Pancreas (tissue), 10 donors: Measurements from ENCODE around the gene CMKLR1. TPM values are rescaled to one million over a fixed set of nuclear protein-coding genes. Genes with fewer than 3 reads are reported as not detected.

Experiments
- ATAC-seq, 4 donors: fragments of 200-7000 bp; cut with Tn5 transposase; one replicate each; pipeline versions ENCODE4 v1.8.0 to v1.9.1; 2020; ENCODE audit warnings: mild to moderate bottlenecking in 4 of 4, moderate library complexity in 4 of 4
- DNase-seq, 6 donors: peaks; one replicate each; pipeline ENCODE4 v3.0.0-alpha.2; 2020
- FAIRE-seq: peaks from 2 replicates; lab custom pipeline; 2012; peaks lifted over from hg19 to GRCh38; lab: Jason Lieb, UNC
- H3K27ac ChIP-seq, 4 donors: fragments of 200-600 bp; sonication (generic); 1 replicate in 3 of 4; 2 replicates in 1 of 4; pipeline versions ENCODE4 v1.5.0 to v1.8.0; 2020
- H3K27me3 ChIP-seq, 4 donors: fragments of 200-600 bp; one replicate each; pipeline ENCODE4 v1.8.0; 2021
- H3K36me3 ChIP-seq, 3 donors: fragments of 200-600 bp; sonication (generic) in 1 of 3; one replicate each; pipeline versions ENCODE4 v1.5.0 to v1.8.0; 2020 to 2021
- H3K4me1 ChIP-seq, 3 donors: fragments of 200-600 bp; one replicate each; pipeline ENCODE4 v1.8.0; 2021
- H3K4me3 ChIP-seq, 4 donors: fragments of 200-600 bp; sonication (generic) in 2 of 4; one replicate each; pipeline versions ENCODE4 v1.5.0 to v1.8.0; 2020 to 2021
- H3K9me3 ChIP-seq, 4 donors: fragments of 200-600 bp; one replicate each; pipeline ENCODE4 v1.8.0; 2021
- WGBS, 2 donors: extraction: QIAGEN DNeasy Blood & Tissue Kit; methylation state at CpG; one replicate each; pipeline ENCODE4 v1.1.7; 2013; 5-methylcytosine and 5-hydroxymethylcytosine counted together
- intact Hi-C, 3 donors: fragments of 100-400 bp; cut with DNase I; formaldehyde crosslinking; loops; one replicate each; pipeline versions ENCODE4 v1.11.1 to v1.14.2; 2022
- polyA plus RNA-seq, 2 donors: library from polyadenylated mRNA; stranded (reverse); fragments of 200-250 nt; gene quantifications; one replicate each; pipeline ENCODE4 v1.2.3, GENCODE V29; 2013
- total RNA-seq, 6 donors: library from RNA; stranded (reverse); fragmentation: NEBNext Ultra II Directional in 4 of 6; extraction: Animal tissue kit (Norgen Biotek cat#: 25700) in 4 of 6; gene quantifications; one replicate each; pipeline versions ENCODE4 v1.2.1 to v1.2.4, GENCODE V29; 2021 to 2023
- TF ChIP-seq, protein P1 (sequence below), 4 donors: fragments of 200-600 bp; sonication (generic) in 3 of 4; IDR thresholded peaks; one replicate each; pipeline versions ENCODE4 v1.5.0 to v1.8.0; 2021; ENCODE audit warnings: antibody characterized with exemption in 4 of 4
- donor health status: healthy with polysubstance abuse.
- donor health status: DM: no; HTN: no; CAD: no; lungs with moderate emphysema.
- donor health status: DM: no; HTN: no; CAD: no.
- donor health status: control.
- donor health status: control.
- donor health status: Bipolar disorder and iron deficiency.
- donor health status: DM: yes; HTN: yes; CAD: no.
- donor health status: DM: no; HTN: no; CAD: no.
- donor health status: DM: no; HTN: no; CAD: no.
- donor health status: DM: yes; HTN: yes; CAD: no.

The CMKLR1 gene
- total and polyA plus RNA-seq, 8 donors = 0.95 to 7.4 (median 1.4) TPM

DNA sequence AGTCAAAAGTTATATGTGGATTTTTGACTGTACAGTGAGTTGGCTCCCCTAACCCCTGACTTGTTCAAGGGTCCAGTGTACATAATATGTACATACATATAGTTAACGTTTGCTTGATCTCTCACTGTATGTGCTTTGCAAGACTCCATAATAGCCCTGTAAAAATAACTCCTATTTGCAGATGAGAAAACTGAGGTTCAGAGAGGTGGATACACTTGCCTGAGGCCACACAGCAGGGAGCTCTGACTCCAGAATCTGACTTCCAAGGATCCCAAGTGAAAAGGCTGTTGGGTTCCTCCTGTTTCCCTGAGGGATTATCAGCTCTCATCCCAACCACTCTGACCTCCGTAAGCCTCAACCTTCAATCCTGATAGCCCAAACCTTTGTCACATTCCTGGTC, 41.7 kb downstream of the CMKLR1 start:
- ATAC-seq (no peak), DNase-seq (peak in 1 of 6 donors; percentile 0), FAIRE-seq (no peak)
- WGBS, 2 donors = 58 to 62% methylated on average over 2 of the region's 2 CpGs
- intact Hi-C loops = no loop called here
- Histone ChIP-seq H3K36me3 (no peaks in the 10 kb centered on the region), H3K27ac (no peak overlapping the region), H3K4me3 (no peak overlapping the region), H3K4me1 (no peaks in the 10 kb centered on the region), H3K9me3 (no peaks in the 10 kb centered on the region), H3K27me3 (no peaks in the 10 kb centered on the region)
- TF ChIP-seq, protein P1, sequence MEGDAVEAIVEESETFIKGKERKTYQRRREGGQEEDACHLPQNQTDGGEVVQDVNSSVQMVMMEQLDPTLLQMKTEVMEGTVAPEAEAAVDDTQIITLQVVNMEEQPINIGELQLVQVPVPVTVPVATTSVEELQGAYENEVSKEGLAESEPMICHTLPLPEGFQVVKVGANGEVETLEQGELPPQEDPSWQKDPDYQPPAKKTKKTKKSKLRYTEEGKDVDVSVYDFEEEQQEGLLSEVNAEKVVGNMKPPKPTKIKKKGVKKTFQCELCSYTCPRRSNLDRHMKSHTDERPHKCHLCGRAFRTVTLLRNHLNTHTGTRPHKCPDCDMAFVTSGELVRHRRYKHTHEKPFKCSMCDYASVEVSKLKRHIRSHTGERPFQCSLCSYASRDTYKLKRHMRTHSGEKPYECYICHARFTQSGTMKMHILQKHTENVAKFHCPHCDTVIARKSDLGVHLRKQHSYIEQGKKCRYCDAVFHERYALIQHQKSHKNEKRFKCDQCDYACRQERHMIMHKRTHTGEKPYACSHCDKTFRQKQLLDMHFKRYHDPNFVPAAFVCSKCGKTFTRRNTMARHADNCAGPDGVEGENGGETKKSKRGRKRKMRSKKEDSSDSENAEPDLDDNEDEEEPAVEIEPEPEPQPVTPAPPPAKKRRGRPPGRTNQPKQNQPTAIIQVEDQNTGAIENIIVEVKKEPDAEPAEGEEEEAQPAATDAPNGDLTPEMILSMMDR (IDR thresholded peaks at IDR 0.05) = no peak

DNA sequence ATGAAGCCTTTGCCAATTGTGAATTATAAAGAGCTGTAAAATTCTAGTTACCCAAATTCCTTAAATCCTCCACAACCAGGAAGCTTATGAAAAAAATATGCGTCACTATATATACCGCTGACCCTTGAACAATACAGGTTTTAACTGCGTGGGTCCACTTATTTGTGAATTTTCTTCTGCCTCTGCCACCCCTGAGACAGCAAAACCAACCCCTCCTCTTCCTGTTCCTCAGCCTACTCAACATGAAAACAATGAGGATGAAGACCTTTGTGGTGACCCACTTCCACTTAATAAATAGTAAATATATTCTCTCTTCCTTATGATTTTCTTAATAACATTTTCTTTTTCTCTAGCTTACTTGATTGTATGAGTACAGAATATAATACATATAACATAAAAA, 42.2 kb downstream of the CMKLR1 start:
- ATAC-seq = no peak

DNA sequence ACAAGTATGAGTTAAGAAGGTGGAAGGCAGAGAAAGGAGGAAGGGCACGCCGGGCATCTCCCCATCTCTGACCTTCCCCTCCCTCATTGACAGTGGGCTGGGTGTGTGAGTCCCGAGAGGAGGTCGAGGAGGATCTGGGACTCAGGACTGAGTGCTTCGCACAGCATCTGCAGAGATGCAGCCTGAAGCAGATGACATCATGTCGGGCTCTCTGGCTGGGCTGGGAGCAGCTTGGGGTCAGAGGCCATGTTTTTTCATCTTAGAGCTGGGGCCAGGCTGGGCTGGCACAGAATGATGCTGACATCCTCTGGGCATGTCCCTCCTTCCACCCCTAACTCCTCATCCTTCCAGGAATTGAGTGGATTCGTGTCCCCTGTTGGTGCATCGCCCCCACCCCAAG, 43.5 kb downstream of the CMKLR1 start:
- intact Hi-C loops = no loop called here
- no peaks in the 10 kb centered on the region for H3K9me3 ChIP-seq
- DNase-seq (peak in 1 of 6 donors; percentile 32), ATAC-seq (no peak), FAIRE-seq (no peak)
- H3K27ac ChIP-seq = no peak overlapping the region
- TF ChIP-seq, protein P1 (IDR thresholded peaks at IDR 0.05) = no peak
- no peak overlapping the region for H3K4me3 ChIP-seq
- H3K27me3 ChIP-seq = no peaks in the 10 kb centered on the region
- no peaks in the 10 kb centered on the region for H3K36me3 ChIP-seq
- no peaks in the 10 kb centered on the region for H3K4me1 ChIP-seq
- WGBS, 2 donors = 44 to 57% methylated on average over 8 of the region's 8 CpGs

More for the DNA sequence above, 42.2 kb downstream of the CMKLR1 start:
- no peak for DNase-seq
- H3K27ac ChIP-seq = no peak overlapping the region
- FAIRE-seq = no peak
- TF ChIP-seq, protein P1 (IDR thresholded peaks at IDR 0.05) = no peak
- no peaks in the 10 kb centered on the region for H3K36me3 ChIP-seq
- H3K9me3 ChIP-seq = no peaks in the 10 kb centered on the region
- intact Hi-C loops = no loop called here
- WGBS, 2 donors = 56 to 65% methylated on average over 3 of the region's 3 CpGs
- no peaks in the 10 kb centered on the region for H3K27me3 ChIP-seq
- H3K4me1 ChIP-seq = no peaks in the 10 kb centered on the region
- no peak overlapping the region for H3K4me3 ChIP-seq

- FAIRE-seq (no peak), DNase-seq (no peak), ATAC-seq (peak in 1 of 4 donors; percentile 36)
- intact Hi-C loops = no loop called here
- no peaks in the 10 kb centered on the region for H3K9me3 ChIP-seq
- 39 to 53% methylated on average over 11 of the region's 11 CpGs for WGBS, 2 donors
- no peak overlapping the region for H3K27ac ChIP-seq
- no peaks in the 10 kb centered on the region for H3K4me1 ChIP-seq
- no peaks in the 10 kb centered on the region for H3K36me3 ChIP-seq
- H3K4me3 ChIP-seq = no peak overlapping the region
- TF ChIP-seq, protein P1 (IDR thresholded peaks at IDR 0.05) = no peak
- H3K27me3 ChIP-seq = no peaks in the 10 kb centered on the region
Observed at GRCh38 chr12:108289350-108290161, 49.6 kb downstream of the CMKLR1 start.

DNA sequence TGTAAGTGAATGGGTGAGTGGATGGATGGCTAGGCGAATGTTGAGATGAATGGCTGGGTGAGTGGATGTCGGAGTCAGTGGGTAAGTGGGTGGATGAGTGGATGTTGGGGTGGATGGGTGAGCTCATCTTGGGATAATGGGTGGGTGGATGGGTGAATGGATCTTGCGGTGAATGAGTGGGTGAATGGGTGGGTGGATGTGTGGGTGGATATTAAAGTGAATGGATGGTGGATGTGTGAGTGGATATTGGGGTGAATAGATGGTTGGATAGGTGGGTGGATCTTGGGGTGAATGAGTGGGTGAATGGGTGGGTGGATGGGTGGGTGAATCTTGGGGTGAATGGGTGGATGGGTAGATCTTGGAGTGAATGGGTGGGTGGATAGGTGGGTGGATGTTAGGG, 51.9 kb downstream of the CMKLR1 start:
- H3K4me3 ChIP-seq = no peak overlapping the region
- H3K27me3 ChIP-seq = no peaks in the 10 kb centered on the region
- FAIRE-seq = no peak
- intact Hi-C loops = no loop called here
- H3K36me3 ChIP-seq = no peaks in the 10 kb centered on the region
- DNase-seq = no peak
- no peak for ATAC-seq
- no peaks in the 10 kb centered on the region for H3K9me3 ChIP-seq
- TF ChIP-seq, protein P1 (IDR thresholded peaks at IDR 0.05) = no peak
- no peak overlapping the region for H3K27ac ChIP-seq
- no peaks in the 10 kb centered on the region for H3K4me1 ChIP-seq
- 76 to 89% methylated on average over 3 of the region's 3 CpGs for WGBS, 2 donors
